Nephron progenitor cell (in vitro differentiated cells): ENCODE results near the gene PLCB4.

ENCODE experiments used
- DNase-seq: peaks from one replicate; pipeline ENCODE4 v3.0.0; 2021
- H3K27ac Mint-ChIP-seq: 2 replicates; pipeline ENCODE4 v1.8.0; 2021; ENCODE audit warnings: mild to moderate bottlenecking, moderate library complexity, mixed read lengths
- H3K27me3 Mint-ChIP-seq: 2 replicates; pipeline ENCODE4 v1.8.0; 2021; ENCODE audit warnings: mild to moderate bottlenecking, low read depth, mixed read lengths; ENCODE audit not compliant: poor library complexity
- H3K36me3 Mint-ChIP-seq: 2 replicates; pipeline ENCODE4 v1.8.0; 2021; ENCODE audit warnings: low read depth, mixed read lengths
- H3K4me1 Mint-ChIP-seq: 2 replicates; pipeline ENCODE4 v1.8.0; 2021; ENCODE audit warnings: mixed read lengths
- H3K4me3 Mint-ChIP-seq: 2 replicates; pipeline ENCODE4 v1.8.0; 2021; ENCODE audit warnings: mild to moderate bottlenecking, moderate library complexity, mixed read lengths
- H3K9me3 Mint-ChIP-seq: 2 replicates; pipeline ENCODE4 v1.8.0; 2021; ENCODE audit warnings: mild to moderate bottlenecking, moderate library complexity, mixed read lengths
- TF ChIP-seq, protein P1 (sequence below): fragments of 200-600 bp; sonication (generic); IDR thresholded peaks from 2 replicates; pipeline ENCODE4 v1.5.0; 2021; ENCODE audit warnings: antibody characterized with exemption

The PLCB4 gene

DNA sequence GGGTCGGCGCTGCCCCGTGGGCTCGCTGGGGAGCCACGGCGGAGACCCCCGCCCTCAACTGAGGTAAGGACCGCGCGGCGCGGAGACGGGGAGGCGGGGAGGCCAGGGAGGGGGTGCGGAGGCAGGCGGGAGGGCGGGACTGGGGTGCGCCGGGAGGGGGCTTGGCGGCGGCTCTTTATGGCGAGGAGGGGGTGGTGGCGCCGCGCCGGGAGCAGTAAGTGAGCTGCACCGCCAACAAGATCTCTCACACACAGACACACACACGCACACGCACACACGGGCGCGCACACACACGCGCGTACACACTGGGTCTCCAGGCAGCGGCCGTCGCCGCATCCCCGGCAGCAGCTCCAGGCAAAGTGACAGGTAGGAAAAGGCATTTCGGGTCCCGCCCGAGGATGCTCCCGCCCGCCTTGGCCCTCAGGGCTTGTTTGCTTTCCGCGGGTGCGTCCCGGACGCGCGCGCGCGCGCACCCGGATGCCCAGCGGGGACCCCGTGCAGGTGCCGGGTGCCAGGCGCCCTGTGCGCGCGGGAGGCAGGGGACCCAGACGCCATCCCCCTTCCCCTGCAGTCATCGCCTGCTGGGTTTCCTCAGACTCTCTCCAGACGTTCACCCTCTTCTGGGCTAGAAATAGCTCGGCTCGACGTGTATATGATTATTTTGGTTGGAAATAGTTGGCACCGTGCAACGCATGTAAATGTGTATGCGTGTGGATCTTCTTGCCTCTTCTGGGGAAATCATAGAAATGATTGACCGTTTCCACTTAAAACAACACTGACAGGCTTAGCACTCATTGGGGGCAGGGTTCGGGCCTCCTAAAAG, at the start of gene PLCB4:
Gene PLCB4, plus strand, starts transcription at position 247 of the 823 bp plus-strand sequence. CDS start 238,728 bp downstream, outside the sequence.
- no peak for DNase-seq
- Mint-ChIP-seq H3K27ac (peak within 1 kb of the TSS; percentile 96), H3K4me1 (peaks cover 69% of the 10 kb centered on the region), H3K36me3 (no peaks in the 10 kb centered on the region), H3K27me3 (no peaks in the 10 kb centered on the region), H3K4me3 (peak within 1 kb of the TSS; percentile 100), H3K9me3 (no peaks in the 10 kb centered on the region)
- TF ChIP-seq, protein P1, sequence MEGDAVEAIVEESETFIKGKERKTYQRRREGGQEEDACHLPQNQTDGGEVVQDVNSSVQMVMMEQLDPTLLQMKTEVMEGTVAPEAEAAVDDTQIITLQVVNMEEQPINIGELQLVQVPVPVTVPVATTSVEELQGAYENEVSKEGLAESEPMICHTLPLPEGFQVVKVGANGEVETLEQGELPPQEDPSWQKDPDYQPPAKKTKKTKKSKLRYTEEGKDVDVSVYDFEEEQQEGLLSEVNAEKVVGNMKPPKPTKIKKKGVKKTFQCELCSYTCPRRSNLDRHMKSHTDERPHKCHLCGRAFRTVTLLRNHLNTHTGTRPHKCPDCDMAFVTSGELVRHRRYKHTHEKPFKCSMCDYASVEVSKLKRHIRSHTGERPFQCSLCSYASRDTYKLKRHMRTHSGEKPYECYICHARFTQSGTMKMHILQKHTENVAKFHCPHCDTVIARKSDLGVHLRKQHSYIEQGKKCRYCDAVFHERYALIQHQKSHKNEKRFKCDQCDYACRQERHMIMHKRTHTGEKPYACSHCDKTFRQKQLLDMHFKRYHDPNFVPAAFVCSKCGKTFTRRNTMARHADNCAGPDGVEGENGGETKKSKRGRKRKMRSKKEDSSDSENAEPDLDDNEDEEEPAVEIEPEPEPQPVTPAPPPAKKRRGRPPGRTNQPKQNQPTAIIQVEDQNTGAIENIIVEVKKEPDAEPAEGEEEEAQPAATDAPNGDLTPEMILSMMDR = no peak

DNA sequence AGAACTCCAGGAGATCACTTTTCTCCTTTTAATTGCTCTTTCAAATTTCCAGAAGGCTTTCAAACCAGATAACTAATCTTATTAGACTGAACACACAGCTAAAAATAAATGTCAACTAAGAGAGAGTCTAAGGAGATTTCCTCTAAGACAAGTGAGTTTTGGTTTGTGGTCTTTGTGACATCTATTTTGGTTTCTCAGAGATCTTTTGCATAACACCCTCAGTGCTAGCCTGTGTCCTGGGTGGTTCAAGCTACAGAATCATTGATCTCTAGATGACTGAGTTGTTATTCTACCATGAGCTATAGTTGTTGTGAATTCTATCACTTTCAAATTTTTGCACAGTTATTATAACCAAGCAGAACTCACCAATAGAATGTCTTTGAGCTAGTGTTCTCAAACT, 49.1 kb upstream of the PLCB4 start:
- Mint-ChIP-seq H3K4me3 (no peak overlapping the region), H3K36me3 (no peaks in the 10 kb centered on the region), H3K9me3 (no peaks in the 10 kb centered on the region), H3K4me1 (peaks cover 21% of the 10 kb centered on the region), H3K27me3 (peaks cover 8% of the 10 kb centered on the region), H3K27ac (no peak overlapping the region)
- TF ChIP-seq, protein P1 = no peak
- no peak for DNase-seq

- Mint-ChIP-seq H3K36me3 (no peaks in the 10 kb centered on the region), H3K4me3 (no peak overlapping the region), H3K27ac (peak overlapping the region; percentile 15), H3K9me3 (no peaks in the 10 kb centered on the region), H3K4me1 (peaks cover 21% of the 10 kb centered on the region), H3K27me3 (peaks cover 8% of the 10 kb centered on the region)
- TF ChIP-seq, protein P1 = no peak
- no peak for DNase-seq
Observed at GRCh38 chr20:9021216-9021615, 47.7 kb upstream of the PLCB4 start.

DNA sequence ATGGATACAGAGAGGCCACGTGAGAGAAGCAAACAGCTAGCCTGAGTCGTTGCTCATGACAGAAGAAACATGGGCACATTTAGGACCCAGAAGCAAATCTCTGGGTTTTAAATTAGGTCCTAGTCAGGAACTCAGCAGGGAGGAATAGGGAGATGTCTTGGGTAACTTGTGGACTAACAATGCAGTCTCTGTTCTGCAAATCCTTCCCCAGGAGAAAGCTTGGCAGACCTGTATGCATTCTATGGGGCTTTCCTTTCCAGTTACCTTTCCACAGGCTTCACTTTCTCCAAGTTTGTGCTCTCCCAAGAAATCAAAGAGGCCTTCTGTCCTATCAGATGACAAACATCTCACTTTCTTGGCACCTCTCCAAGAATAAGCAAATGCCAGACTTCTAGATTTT, 47.2 kb upstream of the PLCB4 start:
- H3K27ac Mint-ChIP-seq = peak overlapping the region; percentile 15
- H3K4me1 Mint-ChIP-seq = peaks cover 21% of the 10 kb centered on the region
- H3K36me3 Mint-ChIP-seq = no peaks in the 10 kb centered on the region
- TF ChIP-seq, protein P1 = no peak
- peaks cover 8% of the 10 kb centered on the region for H3K27me3 Mint-ChIP-seq
- H3K9me3 Mint-ChIP-seq = no peaks in the 10 kb centered on the region
- H3K4me3 Mint-ChIP-seq = no peak overlapping the region
- DNase-seq = no peak

- H3K27me3 Mint-ChIP-seq = peaks cover 8% of the 10 kb centered on the region
- H3K4me1 Mint-ChIP-seq = peaks cover 24% of the 10 kb centered on the region
- H3K4me3 Mint-ChIP-seq = no peak overlapping the region
- H3K27ac Mint-ChIP-seq = no peak overlapping the region
- H3K9me3 Mint-ChIP-seq = no peaks in the 10 kb centered on the region
- no peaks in the 10 kb centered on the region for H3K36me3 Mint-ChIP-seq
- DNase-seq = no peak
- TF ChIP-seq, protein P1 = no peak
Observed at GRCh38 chr20:9022376-9022775, 46.5 kb upstream of the PLCB4 start.

- Mint-ChIP-seq H3K4me1 (peaks cover 27% of the 10 kb centered on the region), H3K4me3 (no peak overlapping the region), H3K36me3 (no peaks in the 10 kb centered on the region), H3K27me3 (peaks cover 8% of the 10 kb centered on the region), H3K9me3 (no peaks in the 10 kb centered on the region), H3K27ac (no peak overlapping the region)
- DNase-seq = no peak
- TF ChIP-seq, protein P1 = no peak
Observed at GRCh38 chr20:9024606-9025005, 44.3 kb upstream of the PLCB4 start.
